IPS-18c (cell line): ENCODE data around the gene HSD17B3.
"Not testable (repeated sequence)": the region's sequence is repeated elsewhere in the genome, so short reads cannot be mapped to it uniquely, and the experiment has no call there.

ENCODE experiments used
- H3K4me3 ChIP-seq: 2 replicates; pipeline ENCODE4 v1.7.0; 2013; ENCODE audit warnings: low read depth, mild to moderate bottlenecking, low read length, moderate library complexity; ENCODE audit not compliant: insufficient read depth
- H3K9me3 ChIP-seq: one replicate; pipeline ENCODE4 v1.6.1; 2013; ENCODE audit warnings: mild to moderate bottlenecking, low read length, moderate library complexity; ENCODE audit not compliant: control insufficient read depth, insufficient read depth

HSD17B3 gene

DNA sequence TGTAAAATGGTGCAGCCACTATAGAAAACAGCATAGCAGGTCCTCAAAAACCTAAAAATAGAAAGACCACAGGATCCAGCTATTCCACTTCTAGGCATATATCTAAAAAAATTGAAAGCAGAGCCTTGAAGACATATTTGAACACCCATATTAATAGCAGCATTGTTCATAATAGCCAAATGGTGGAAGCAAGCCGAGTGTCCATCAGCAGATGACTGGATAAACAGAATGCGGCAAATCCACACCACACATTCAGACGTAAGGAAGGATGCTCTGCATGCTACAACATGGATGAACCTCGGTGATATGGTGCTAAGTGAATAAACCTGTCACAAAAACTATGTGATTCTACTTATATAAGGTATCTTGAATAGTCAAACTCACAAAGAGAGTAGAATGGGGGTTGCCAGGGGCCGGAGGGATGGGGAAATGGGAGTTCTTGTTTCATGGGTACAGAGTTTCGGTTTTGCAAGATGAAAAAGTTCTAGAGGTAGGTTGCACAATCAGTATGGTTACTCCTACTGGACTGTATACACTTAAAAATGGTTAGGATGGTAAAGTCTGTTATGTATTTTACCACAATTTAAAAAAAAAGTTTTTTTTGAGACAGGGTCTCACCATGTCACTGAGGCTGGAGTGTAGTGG is 17.1 kb upstream of the HSD17B3 start:
- Histone ChIP-seq H3K4me3 (no peak overlapping the region), H3K9me3 (peaks cover 2% of the 10 kb centered on the region)

DNA sequence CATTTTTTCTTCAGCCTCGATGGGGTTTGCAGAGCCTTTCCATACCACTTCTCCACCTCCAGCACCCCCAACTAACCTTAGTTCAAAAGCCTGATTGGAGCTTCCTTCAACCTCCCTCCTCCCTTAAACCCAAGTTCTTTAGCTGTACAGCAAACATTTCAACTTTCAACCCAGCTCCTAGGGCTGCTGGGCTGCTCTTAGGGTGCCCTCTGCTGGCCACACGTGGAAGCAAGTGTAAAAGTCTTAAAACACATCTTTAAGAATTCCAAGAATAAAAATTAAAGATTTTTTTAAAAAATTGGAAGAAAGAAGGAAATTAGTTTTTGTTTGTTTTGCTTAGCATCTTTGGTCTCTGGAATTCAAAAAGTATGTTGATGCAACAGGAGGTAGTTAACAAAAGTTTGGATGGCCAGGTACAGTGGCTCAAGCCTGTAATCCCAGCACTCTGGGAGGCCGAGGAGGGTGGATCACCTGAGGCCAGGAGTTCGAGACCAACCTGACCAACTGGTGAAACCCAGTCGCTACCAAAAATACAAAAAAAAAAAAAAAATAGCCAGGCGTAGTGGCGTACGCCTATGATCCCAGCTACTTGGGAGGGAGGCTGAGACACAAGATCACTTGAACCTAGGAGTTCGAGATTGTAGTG is 15.5 kb upstream of the HSD17B3 start:
- Histone ChIP-seq H3K9me3 (peaks cover 2% of the 10 kb centered on the region), H3K4me3 (no peak overlapping the region)

DNA sequence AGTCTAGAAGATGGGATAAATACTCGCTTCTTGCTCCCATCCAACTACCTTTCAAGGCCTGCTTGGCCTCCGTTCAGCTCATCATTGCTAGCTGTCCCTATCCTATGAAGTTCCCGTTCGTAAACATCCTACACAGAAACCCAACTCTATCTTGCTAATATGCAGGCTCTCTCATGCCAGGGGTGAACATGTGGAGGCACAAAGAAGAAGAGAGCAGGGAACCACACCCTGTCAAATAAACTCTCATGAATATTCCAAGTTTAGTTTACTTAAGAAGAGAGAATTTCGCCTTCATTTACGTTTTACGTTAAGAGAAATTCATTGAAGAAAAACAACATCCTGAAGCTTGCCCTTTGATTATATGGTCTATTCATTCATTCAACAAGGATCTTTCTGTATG is 7.9 kb upstream of the HSD17B3 start:
- no peak overlapping the region for H3K4me3 ChIP-seq
- no peaks in the 10 kb centered on the region for H3K9me3 ChIP-seq

DNA sequence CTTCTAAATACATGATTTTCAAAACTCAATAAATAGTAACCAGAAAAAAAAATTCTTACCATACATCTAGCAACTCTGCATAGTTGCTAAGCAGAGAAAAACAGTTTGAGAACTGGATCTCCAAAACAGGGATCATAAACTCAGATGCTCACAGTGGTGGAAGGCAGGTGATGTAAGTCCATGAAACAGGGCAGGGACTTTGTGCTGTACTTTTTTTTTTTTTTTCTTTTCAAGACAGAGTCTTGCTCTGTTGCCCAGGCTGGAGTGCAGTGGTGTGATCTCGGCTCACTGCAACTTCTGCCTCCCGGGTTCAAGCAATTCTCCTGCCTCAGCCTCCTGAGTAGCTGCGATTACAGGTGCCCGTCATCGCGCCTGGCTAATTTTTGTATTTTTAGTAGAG is 5.0 kb upstream of the HSD17B3 start:
- not testable (repeated sequence) for H3K4me3 ChIP-seq, H3K9me3 ChIP-seq

DNA sequence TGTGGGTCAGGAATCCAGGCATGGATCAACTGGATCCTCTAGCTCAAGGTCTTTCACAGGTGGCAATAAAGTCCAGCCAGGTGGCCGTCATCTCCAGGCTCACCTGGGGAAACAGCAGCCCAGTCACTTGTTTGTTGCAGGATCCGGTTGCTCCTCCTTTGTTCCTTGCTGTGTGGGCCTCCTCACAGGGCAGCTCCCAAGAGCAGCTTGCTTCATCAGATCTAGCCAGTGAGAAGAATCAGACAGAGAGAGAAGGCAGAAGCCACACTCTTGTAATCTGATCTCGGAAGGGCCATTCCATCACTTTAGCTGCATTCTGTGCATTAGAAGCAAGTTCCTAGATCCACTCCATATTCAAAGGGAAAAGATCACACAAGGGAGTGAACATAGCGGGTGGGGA is 3.2 kb upstream of the HSD17B3 start:
- H3K9me3 ChIP-seq: no peaks in the 10 kb centered on the region

DNA sequence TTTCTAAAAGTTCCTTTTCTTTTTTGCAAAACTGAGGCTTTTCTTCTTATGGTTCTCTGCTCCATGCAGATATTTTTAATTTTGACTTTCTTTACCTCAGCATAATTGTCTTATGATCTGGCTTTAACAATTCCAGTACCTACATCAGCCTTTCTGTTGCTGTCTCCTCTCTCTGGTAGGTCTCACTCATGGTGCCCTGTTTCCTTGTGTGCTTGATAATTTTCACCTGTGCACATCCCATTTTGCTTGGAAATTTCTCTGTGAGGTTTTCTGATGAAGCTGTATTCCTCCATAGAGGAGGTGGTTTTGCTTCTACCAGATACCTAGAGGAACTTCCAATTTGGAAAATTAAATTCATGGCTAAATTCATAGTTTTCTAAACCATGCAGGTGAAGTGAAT is 2.3 kb upstream of the HSD17B3 start:
- no peaks in the 10 kb centered on the region for H3K9me3 ChIP-seq

More for the DNA sequence above, 3.2 kb upstream of the HSD17B3 start:
- H3K4me3 ChIP-seq: no peak overlapping the region

DNA sequence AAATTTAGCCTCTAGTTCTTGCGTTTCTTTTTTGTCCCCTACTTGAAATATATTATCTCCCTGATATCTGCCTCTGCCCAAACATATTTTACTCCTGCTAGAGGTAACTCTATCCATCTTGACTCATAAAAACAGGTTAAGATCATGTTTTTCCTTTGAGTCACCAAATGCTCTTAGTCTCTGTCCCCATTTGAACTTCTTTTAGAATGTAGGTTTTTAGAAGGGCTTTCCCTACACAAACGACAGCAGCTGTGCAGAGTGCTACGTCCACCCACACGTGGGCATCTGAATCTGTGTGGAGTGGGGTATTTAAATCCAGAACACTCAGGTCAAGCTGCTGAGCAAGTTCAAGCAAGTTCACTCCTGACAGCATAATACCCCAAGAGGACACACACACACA is 2.2 kb downstream of the HSD17B3 start:
- no peaks in the 10 kb centered on the region for H3K9me3 ChIP-seq
- H3K4me3 ChIP-seq: no peak overlapping the region

More for the DNA sequence above, 2.3 kb upstream of the HSD17B3 start:
- H3K4me3 ChIP-seq: no peak overlapping the region

DNA sequence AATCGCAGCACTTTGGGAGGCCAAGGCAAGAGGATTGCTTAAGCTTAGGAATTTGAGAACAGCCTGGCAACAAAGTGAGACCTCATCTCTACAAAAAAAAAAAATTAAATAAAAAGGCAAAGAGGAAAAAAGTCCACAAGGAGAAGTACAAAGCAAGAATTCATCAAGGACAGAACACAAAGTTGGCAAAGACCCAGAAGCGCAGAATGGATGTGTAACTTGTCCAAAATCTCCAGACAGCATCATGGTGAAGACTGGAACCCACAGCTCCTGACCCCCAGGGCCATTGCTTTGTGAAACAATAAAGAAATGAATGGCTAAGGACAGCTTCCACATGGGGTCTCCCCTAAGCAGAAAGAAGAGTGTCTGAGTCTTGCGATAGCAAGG is 7.8 kb downstream of the HSD17B3 start:
- Histone ChIP-seq H3K4me3 (no peak overlapping the region), H3K9me3 (no peaks in the 10 kb centered on the region)

DNA sequence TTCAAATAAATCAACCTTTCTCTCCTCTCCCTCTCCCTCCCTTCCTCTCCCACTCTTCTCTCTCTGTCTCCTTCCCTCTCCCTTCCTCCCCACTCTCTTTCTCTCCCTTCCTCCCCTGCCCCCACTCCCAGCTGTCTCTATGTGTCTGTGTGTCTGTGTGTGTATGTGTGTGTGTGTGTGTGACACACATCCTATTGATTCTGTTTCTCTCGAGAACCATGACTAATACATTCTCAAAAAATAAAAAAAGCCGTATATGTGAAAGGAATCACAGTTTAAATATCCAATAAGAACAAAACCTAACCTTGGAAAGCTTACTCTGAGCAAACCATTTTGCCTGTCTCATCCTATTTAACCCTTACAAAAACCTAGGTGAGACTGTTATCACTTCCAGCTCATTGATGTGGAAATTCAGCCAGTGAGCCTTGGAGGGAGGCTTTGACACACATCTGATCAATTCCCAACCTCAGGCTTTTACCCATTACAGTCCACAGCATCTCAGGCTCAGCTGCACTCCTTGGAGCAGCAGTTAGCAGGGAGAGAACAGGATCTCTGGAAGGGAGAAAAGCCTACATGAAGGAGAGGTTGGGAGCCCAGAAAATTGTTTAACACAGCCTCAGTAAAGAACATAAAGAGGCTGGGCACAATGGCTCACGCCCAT is 8.3 kb downstream of the HSD17B3 start:
- Histone ChIP-seq H3K4me3 (no peak overlapping the region), H3K9me3 (no peaks in the 10 kb centered on the region)

DNA sequence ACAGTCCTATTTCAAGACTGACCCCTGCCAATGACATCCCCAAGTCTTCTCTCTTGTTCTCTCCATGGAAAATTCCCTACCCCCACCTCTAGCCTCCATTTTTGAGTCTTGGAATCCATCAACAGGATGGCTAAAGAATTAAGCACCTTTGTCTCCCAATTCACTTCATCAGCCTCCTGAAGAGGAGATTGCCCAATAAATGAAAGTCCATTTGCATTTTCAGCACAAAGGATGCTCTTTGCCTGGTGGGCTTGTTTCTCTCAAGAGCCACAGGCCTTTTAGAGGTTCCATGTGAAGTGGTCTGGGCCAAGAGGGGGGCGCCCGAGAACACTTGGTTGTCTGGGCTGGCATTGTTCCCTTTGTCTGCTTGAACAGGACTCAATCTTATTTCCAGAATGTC is 12.6 kb downstream of the HSD17B3 start:
- Histone ChIP-seq H3K9me3 (peaks cover 3% of the 10 kb centered on the region), H3K4me3 (no peak overlapping the region)

DNA sequence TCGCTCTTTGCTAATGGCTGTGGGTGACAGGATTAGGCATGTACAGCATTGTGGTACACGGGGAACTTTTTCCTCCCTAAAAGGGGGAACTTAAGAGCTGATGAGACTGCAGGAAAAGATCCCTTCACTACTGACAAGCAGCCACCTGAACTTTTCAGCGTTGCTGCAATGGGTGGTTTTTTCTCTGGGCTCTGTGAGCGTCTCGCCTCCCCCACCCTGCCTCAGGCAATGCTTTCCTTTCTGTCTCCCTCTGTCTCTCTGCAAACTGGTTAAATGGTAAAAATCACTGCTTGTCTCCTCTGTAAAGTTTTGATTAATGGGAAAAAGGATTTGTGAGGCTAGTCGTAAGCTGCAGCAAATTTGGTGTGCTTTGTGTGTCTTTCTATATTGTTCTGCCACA is 20.3 kb downstream of the HSD17B3 start:
- H3K4me3 ChIP-seq: no peak overlapping the region; the same call in 1 of the 2 replicates
- peaks cover 5% of the 10 kb centered on the region for H3K9me3 ChIP-seq

DNA sequence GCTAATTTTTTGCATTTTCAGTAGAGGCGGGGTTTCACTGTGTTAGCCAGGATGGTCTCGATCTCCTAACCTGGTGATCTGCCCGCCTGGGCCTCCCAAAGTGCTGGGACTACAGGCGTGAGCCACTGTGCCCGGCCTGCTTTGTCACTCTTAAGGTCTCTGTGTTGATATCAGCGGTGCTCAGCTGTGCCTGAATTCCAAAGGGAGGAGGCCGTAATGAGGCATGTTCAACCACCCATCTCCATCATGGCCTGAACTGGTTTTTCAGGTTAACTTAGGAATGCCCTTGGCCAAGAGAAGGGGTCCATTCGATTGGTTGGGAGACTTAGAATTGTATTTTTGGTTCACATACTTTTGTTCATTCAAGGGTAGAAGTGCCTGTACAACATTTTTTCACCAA is 22.0 kb downstream of the HSD17B3 start:
- no peak overlapping the region for H3K4me3 ChIP-seq
- peaks cover 5% of the 10 kb centered on the region for H3K9me3 ChIP-seq

DNA sequence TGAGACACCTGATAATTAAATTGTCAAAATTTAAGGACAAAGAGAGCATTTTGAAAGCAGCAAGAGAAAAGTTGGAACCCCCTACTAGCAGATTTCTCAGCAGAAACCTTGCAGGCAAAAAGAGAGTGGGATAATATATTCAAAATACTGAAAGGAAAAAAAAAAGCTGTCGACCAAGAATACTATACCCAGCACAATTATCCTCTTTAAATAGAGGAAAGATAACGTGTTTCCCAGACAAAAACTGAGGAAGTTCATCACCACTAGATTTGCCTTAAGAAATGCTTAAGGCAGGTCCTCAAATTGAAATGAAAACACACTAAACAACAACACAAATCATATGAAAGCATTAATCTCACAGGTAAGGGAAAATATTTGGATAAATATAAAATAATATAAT is 27.0 kb downstream of the HSD17B3 start:
- Histone ChIP-seq H3K9me3 (peaks cover 2% of the 10 kb centered on the region), H3K4me3 (no peak overlapping the region)

DNA sequence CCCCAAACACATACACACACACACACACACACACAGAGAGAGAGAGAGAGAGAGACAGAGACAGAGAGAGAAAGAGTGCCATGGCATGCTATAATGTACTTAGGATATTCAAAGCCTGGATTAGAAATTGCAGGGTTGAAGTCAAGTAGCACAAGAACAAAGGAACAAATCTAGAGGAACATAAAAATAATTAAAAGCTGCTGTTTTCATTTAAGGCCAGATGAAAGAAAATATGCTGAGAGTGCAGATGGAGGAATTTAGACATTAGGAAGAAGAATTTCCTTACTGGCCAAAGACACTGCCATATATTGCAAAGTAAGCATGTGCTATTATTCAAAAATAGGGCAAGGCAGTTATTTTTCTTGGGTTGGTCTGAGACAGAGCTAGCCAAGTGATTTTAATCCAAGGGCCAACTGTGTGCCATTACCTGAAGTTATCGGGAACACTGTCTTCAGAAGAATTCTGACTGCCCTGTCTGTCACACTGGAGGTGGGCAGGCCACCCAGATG is 31.7 kb downstream of the HSD17B3 start:
- peaks cover 2% of the 10 kb centered on the region for H3K9me3 ChIP-seq
- no peak overlapping the region for H3K4me3 ChIP-seq

DNA sequence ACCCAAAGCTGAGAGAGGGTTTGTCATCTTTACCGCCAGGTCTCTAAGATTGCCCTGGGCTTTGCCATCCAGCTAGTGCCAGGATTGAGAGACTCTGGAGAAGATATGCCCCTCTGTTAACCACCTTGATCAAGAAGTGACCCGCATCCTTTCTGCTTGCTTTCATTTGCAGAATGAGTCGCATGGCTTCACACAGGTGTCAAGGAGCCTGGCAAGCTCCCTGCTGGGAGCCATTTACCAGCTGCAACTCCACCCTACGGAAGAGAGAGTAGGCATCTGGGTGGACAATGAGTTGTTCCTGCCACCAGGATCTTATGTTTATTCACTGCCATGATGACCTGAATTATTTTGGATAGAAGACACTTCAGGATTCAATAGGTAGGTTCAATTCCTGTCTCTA is 43.0 kb downstream of the HSD17B3 start:
- H3K9me3 ChIP-seq: no peaks in the 10 kb centered on the region
- H3K4me3 ChIP-seq: no peak overlapping the region

DNA sequence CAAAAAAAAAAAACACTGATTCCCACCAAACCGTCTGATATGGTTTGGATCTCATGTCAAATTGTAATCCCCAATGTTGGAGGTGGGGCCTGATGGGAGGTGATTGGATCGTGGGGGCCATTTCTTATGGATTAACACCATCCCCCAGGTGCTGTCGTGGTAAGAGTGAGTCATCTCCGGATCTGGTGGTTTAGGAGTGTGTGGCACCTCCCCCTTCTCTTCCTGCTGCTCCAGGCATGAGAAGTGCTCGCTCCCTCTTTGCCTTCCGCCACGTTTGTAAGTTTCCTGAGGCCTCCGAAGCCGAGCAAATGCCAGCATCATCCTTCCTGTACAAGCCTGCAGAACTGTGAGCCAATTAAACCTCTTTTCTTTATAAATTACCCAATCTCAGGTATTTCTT is 45.2 kb downstream of the HSD17B3 start:
- Histone ChIP-seq H3K4me3 (no peak overlapping the region), H3K9me3 (no peaks in the 10 kb centered on the region)

DNA sequence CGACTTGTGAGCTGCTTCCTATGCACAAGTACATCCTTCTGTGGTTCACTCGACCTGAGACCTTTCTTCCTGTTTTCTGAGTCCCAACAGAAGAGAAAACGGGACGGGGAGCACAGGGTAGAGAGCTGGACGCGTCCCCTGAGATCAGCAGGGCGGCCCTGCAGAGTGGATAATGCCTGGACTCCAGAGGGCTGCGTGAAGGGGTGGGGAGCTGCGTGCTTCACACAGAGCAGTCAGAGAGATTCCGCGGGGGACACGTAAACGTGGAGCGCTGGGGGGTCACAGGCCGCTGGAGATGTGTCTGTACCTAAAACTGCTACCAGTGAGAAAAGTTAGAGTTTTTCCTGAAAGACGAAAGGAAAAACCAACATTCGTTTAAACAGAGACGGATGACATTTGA is 46.3 kb downstream of the HSD17B3 start:
- Histone ChIP-seq H3K9me3 (no peaks in the 10 kb centered on the region), H3K4me3 (no peak overlapping the region)

DNA sequence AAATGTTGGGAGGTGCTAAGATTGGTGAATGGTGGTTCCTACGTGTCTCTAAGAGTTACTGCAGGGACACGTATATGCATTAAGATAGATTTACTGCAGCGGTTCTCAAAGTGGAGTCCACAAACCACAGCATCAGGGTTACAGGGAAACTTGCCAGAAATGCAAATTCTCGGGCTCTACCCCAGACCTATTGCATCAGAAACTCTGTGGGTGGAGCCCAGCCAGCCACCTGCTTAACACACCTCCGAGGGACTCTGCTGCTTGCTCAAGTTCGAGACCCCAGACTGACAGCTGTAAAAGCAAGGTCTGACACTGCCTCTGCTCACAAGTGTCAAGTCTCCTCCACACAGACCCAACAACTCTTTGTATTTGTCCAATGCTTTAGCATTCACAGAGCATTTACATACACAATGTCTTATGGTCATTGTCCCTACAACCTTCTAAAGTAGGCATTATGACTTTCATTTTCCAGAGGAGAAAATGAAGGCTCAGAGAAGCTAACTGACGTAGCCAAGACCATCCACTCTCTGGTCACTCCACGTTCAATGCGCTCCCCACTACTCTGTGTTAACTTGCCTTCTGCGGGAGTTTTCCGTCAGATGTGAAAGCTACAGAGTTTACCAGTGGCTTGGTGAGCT is 48.8 kb downstream of the HSD17B3 start:
- Histone ChIP-seq H3K4me3 (no peak overlapping the region), H3K9me3 (no peaks in the 10 kb centered on the region)
